ENCODE measurements around the gene RAF1.

RAF1 gene

GRCh38 chr3:12620729-12621128 is 43.2 kb downstream of the RAF1 start:
- no peaks in the 10 kb centered on the region for H3K4me1 ChIP-seq (ENCODE audit: control insufficient read depth, insufficient read depth, low read length, poor library complexity, severe bottlenecking)
- H3K27ac ChIP-seq (ENCODE audit: low read depth, low read length, severe bottlenecking) = no peak overlapping the region
- peaks cover 35% of the 10 kb centered on the region for H3K36me3 ChIP-seq (ENCODE audit: control insufficient read depth, insufficient read depth, low read length)
- no peak overlapping the region for H3K4me3 ChIP-seq (ENCODE audit: extremely low read depth, insufficient read depth, low read length, poor library complexity, severe bottlenecking)
- no peaks in the 10 kb centered on the region for H3K9me3 ChIP-seq (ENCODE audit: control insufficient read depth, low read length)

- peaks cover 39% of the 10 kb centered on the region for H3K36me3 ChIP-seq (ENCODE audit: control insufficient read depth, insufficient read depth, low read length)
- H3K9me3 ChIP-seq (ENCODE audit: control insufficient read depth, low read length) = no peaks in the 10 kb centered on the region
- H3K27ac ChIP-seq (ENCODE audit: low read depth, low read length, severe bottlenecking) = no peak overlapping the region
- no peaks in the 10 kb centered on the region for H3K4me1 ChIP-seq (ENCODE audit: control insufficient read depth, insufficient read depth, low read length, poor library complexity, severe bottlenecking)
- no peak overlapping the region for H3K4me3 ChIP-seq (ENCODE audit: extremely low read depth, insufficient read depth, low read length, poor library complexity, severe bottlenecking)
- 83 to 89% methylated on average over 1 to 5 of the region's 6 CpGs for WGBS, 2 experiments (ENCODE audit: insufficient coverage in 2 of 2)
Measured at GRCh38 chr3:12620305-12620704, 43.6 kb downstream of the RAF1 start.

DNA sequence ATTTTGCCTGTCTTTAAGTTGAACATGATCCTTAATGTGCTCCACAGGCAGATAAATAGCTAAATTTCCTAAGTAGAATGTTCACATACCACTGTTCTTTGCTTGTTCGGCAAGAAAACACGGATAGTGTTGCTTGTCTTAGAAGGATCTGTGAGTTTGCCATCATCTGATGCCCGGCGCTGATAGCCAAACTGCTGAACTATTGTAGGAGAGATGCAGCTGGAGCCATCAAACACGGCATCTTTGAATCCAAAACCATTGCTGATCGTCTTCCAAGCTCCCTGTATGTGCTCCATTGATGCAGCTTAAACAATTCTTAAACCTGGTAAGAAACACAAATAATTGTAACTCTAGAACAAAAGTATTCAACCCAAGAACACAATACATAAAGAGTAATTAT is 45.5 kb downstream of the RAF1 start:
- Histone ChIP-seq H3K27ac (ENCODE audit: low read depth, low read length, severe bottlenecking) (no peak overlapping the region), H3K9me3 (ENCODE audit: control insufficient read depth, low read length) (no peaks in the 10 kb centered on the region), H3K4me3 (ENCODE audit: extremely low read depth, insufficient read depth, low read length, poor library complexity, severe bottlenecking) (no peak overlapping the region), H3K36me3 (ENCODE audit: control insufficient read depth, insufficient read depth, low read length) (peaks cover 58% of the 10 kb centered on the region), H3K4me1 (ENCODE audit: control insufficient read depth, insufficient read depth, low read length, poor library complexity, severe bottlenecking) (no peaks in the 10 kb centered on the region)
- 95 to 98% methylated on average over 5 of the region's 6 CpGs for WGBS, 2 experiments (ENCODE audit: insufficient coverage in 2 of 2)

DNA sequence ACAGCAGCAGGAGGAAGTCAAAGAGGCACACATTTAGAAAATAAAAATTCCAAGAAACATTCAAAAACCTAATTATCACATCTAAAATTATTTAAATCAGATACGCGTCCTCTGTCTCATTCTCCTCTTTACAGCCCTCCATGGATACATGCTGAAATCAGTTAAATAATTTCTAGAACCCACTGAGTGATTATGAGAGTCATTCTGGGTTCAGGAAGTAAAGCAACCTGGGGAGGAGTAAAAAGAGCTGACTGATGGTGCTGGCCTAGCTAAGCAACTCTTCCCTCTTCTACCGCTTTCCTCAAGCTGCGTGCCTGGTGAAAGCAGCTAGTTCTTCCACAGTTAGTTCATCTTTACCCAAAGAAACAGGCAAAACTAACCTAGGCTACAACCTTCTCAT is 48.7 kb downstream of the RAF1 start:
- Histone ChIP-seq H3K36me3 (ENCODE audit: control insufficient read depth, insufficient read depth, low read length) (peaks cover 81% of the 10 kb centered on the region), H3K9me3 (ENCODE audit: control insufficient read depth, low read length) (no peaks in the 10 kb centered on the region), H3K4me3 (ENCODE audit: extremely low read depth, insufficient read depth, low read length, poor library complexity, severe bottlenecking) (no peak overlapping the region), H3K27ac (ENCODE audit: low read depth, low read length, severe bottlenecking) (no peak overlapping the region), H3K4me1 (ENCODE audit: control insufficient read depth, insufficient read depth, low read length, poor library complexity, severe bottlenecking) (peaks cover 3% of the 10 kb centered on the region)
- WGBS, 2 experiments (ENCODE audit: insufficient coverage in 2 of 2) = 100% methylated on average over 1 of the region's 4 CpGs; no CpG with 5 or more reads in 1 of the 2 experiments

DNA sequence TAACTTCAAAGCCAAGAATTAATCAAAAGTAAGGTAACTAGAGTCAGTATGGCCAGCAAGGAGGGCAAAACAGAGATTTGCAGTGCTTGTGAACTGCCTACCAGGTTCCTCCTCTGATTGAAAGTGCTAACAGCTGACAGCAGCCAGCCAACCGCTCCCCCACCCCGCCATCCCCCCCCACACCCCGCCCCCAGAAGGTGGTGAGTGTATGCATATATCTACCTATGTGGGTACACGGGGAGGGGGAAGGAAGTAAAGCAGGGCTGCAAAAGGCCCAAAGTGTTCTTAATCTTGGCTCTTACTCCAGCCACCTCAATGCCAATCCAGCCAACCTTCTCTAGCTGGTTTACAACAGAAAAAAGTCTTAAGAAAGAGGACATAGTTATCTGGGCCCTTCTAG is 50.7 kb downstream of the RAF1 start:
- no CpG with 5 or more reads among the region's 4 CpGs for WGBS, 2 experiments (ENCODE audit: insufficient coverage in 2 of 2)
- Histone ChIP-seq H3K9me3 (ENCODE audit: control insufficient read depth, low read length) (no peaks in the 10 kb centered on the region), H3K4me1 (ENCODE audit: control insufficient read depth, insufficient read depth, low read length, poor library complexity, severe bottlenecking) (peaks cover 3% of the 10 kb centered on the region), H3K4me3 (ENCODE audit: extremely low read depth, insufficient read depth, low read length, poor library complexity, severe bottlenecking) (no peak overlapping the region), H3K27ac (ENCODE audit: low read depth, low read length, severe bottlenecking) (peak overlapping the region; percentile 29), H3K36me3 (ENCODE audit: control insufficient read depth, insufficient read depth, low read length) (peaks cover 88% of the 10 kb centered on the region)

- no peaks in the 10 kb centered on the region for H3K9me3 ChIP-seq (ENCODE audit: control insufficient read depth, low read length)
- H3K4me1 ChIP-seq (ENCODE audit: control insufficient read depth, insufficient read depth, low read length, poor library complexity, severe bottlenecking) = peaks cover 3% of the 10 kb centered on the region
- no peak overlapping the region for H3K4me3 ChIP-seq (ENCODE audit: extremely low read depth, insufficient read depth, low read length, poor library complexity, severe bottlenecking)
- 88 to 98% methylated on average over 1 to 4 of the region's 6 CpGs for WGBS, 2 experiments (ENCODE audit: insufficient coverage in 2 of 2)
- H3K27ac ChIP-seq (ENCODE audit: low read depth, low read length, severe bottlenecking) = no peak overlapping the region
- H3K36me3 ChIP-seq (ENCODE audit: control insufficient read depth, insufficient read depth, low read length) = peaks cover 87% of the 10 kb centered on the region
Measured at GRCh38 chr3:12612514-12613226, 51.2 kb downstream of the RAF1 start.

- peaks cover 87% of the 10 kb centered on the region for H3K36me3 ChIP-seq (ENCODE audit: control insufficient read depth, insufficient read depth, low read length)
- WGBS, 2 experiments (ENCODE audit: insufficient coverage in 2 of 2) = 78 to 83% methylated on average over 5 of the region's 5 CpGs
- peaks cover 3% of the 10 kb centered on the region for H3K4me1 ChIP-seq (ENCODE audit: control insufficient read depth, insufficient read depth, low read length, poor library complexity, severe bottlenecking)
- H3K4me3 ChIP-seq (ENCODE audit: extremely low read depth, insufficient read depth, low read length, poor library complexity, severe bottlenecking) = no peak overlapping the region
- H3K9me3 ChIP-seq (ENCODE audit: control insufficient read depth, low read length) = no peaks in the 10 kb centered on the region
- H3K27ac ChIP-seq (ENCODE audit: low read depth, low read length, severe bottlenecking) = no peak overlapping the region
Measured at GRCh38 chr3:12611117-12611516, 52.8 kb downstream of the RAF1 start.

DNA sequence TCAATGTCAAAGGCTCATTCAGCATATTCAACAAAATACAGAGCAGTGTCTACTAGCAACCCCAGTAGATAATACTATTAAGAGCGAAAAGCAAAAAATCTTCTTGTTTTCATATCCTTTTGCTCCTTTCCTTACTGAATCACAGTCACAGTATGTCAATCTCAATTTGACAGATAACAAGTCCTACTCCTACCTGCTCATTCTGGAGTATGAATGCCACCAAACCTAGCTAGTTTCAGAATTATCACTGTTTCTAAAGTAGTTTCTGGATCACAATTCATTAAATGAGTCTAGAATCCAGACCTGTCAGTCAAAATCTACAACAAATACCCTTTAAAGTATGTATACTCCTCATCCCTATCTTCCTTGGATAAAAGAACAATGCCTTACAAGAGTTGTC is 55.5 kb downstream of the RAF1 start:
- Histone ChIP-seq H3K4me3 (ENCODE audit: extremely low read depth, insufficient read depth, low read length, poor library complexity, severe bottlenecking) (no peak overlapping the region), H3K27ac (ENCODE audit: low read depth, low read length, severe bottlenecking) (no peak overlapping the region), H3K9me3 (ENCODE audit: control insufficient read depth, low read length) (no peaks in the 10 kb centered on the region), H3K36me3 (ENCODE audit: control insufficient read depth, insufficient read depth, low read length) (peaks cover 85% of the 10 kb centered on the region), H3K4me1 (ENCODE audit: control insufficient read depth, insufficient read depth, low read length, poor library complexity, severe bottlenecking) (peaks cover 3% of the 10 kb centered on the region)
- WGBS, 2 experiments (ENCODE audit: insufficient coverage in 2 of 2) = 86 to 100% methylated on average over 1 of the region's 1 CpG

GRCh38 chr3:12603969-12604368 is 59.9 kb downstream of the RAF1 start:
- Histone ChIP-seq H3K9me3 (ENCODE audit: control insufficient read depth, low read length) (no peaks in the 10 kb centered on the region), H3K27ac (ENCODE audit: low read depth, low read length, severe bottlenecking) (no peak overlapping the region), H3K4me1 (ENCODE audit: control insufficient read depth, insufficient read depth, low read length, poor library complexity, severe bottlenecking) (no peaks in the 10 kb centered on the region), H3K36me3 (ENCODE audit: control insufficient read depth, insufficient read depth, low read length) (peaks cover 87% of the 10 kb centered on the region), H3K4me3 (ENCODE audit: extremely low read depth, insufficient read depth, low read length, poor library complexity, severe bottlenecking) (no peak overlapping the region)
- 94 to 100% methylated on average over 1 to 2 of the region's 2 CpGs for WGBS, 2 experiments (ENCODE audit: insufficient coverage in 2 of 2)

GRCh38 chr3:12601072-12601471 is 62.8 kb downstream of the RAF1 start:
- Histone ChIP-seq H3K36me3 (ENCODE audit: control insufficient read depth, insufficient read depth, low read length) (peaks cover 88% of the 10 kb centered on the region), H3K4me3 (ENCODE audit: extremely low read depth, insufficient read depth, low read length, poor library complexity, severe bottlenecking) (no peak overlapping the region), H3K27ac (ENCODE audit: low read depth, low read length, severe bottlenecking) (no peak overlapping the region), H3K9me3 (ENCODE audit: control insufficient read depth, low read length) (no peaks in the 10 kb centered on the region), H3K4me1 (ENCODE audit: control insufficient read depth, insufficient read depth, low read length, poor library complexity, severe bottlenecking) (no peaks in the 10 kb centered on the region)
- no CpG with 5 or more reads among the region's 1 CpG for WGBS, 2 experiments (ENCODE audit: insufficient coverage in 2 of 2)

DNA sequence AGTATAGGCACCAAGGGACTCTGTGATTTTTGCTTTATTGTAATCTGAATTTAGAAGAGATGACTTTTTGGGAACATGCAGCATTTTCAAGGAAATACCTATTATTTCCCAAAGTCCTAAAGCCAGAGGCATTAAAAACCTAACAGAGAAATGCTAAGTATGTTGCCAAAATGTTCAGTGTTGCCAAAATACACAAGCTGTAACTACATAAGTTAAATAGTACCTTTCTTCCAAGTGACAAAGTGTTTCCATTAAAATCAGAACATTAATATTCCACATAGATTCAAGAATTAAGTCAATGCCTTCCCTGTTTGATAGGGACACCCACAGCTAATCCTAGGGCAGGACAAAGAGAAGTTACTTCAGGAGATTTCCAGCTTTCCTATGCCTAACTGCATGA is 65.0 kb downstream of the RAF1 start:
- peaks cover 90% of the 10 kb centered on the region for H3K36me3 ChIP-seq (ENCODE audit: control insufficient read depth, insufficient read depth, low read length)
- H3K4me1 ChIP-seq (ENCODE audit: control insufficient read depth, insufficient read depth, low read length, poor library complexity, severe bottlenecking) = no peaks in the 10 kb centered on the region
- H3K9me3 ChIP-seq (ENCODE audit: control insufficient read depth, low read length) = no peaks in the 10 kb centered on the region
- no peak overlapping the region for H3K27ac ChIP-seq (ENCODE audit: low read depth, low read length, severe bottlenecking)
- no peak overlapping the region for H3K4me3 ChIP-seq (ENCODE audit: extremely low read depth, insufficient read depth, low read length, poor library complexity, severe bottlenecking)

Measured in mesodermal cell (in vitro differentiated cells).